Activated T-helper 1 cell treated with anti-CD3 and anti-CD28 coated beads, Interleukin-2, amount 50 U/mL, for 16 hours (primary cell): Measurements from ENCODE around the gene TRMT6.

ENCODE experiments used
- DNase-seq, 2 donors: peaks; one replicate each; pipeline ENCODE4 v3.0.0-alpha.2; 2020; ENCODE audit warnings: low read depth in 1 of 2, low spot score in 1 of 2

The TRMT6 gene

GRCh38 chr20:5908981-5909380 is 41.4 kb downstream of the TRMT6 start:
- no peak for DNase-seq

GRCh38 chr20:5900908-5901307 is 49.4 kb downstream of the TRMT6 start:
- no peak for DNase-seq

GRCh38 chr20:5899444-5899843 is 50.9 kb downstream of the TRMT6 start:
- no peak for DNase-seq

DNA sequence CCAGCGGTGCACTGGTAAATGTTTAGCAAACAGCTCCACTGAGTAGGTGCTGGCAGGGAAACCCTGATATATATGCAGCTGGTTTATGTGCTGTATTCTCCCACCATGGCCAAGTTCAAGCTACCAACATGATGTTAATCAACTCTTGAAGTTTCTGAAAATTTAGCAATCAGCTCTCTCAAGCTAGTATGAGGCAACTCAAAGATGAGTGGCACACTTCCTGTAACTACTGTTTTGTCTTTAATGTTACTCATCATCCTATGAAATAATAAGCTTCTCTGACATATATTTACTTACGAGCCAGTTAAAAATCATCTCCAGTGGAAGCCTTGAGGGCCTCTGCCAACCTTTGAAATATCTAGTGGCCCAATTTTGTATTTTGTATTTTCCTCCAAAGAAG is 54.7 kb downstream of the TRMT6 start:
- DNase-seq: no peak

DNA sequence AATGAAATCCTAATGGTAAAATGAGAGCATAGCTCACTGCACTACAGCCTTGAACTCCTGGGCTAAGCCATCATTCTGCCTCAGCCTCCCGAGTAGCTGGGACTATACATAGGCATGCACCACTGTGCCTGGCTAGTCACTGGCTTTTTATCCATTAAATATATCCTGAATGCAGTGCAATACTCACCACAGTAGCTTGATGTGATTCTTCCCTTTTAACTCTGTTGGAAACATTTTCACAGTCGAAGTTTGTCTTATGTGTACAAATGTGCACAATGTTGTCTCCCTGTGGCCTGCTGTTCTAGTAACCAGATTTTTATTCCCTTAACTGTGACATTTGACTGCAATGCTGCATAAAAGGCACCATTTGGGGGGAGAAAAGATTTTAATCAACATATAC is 56.7 kb downstream of the TRMT6 start:
- DNase-seq: no peak

- no peak for DNase-seq
Measured at GRCh38 chr20:5893052-5893451, 57.3 kb downstream of the TRMT6 start.

GRCh38 chr20:5890773-5891441 is 59.4 kb downstream of the TRMT6 start:
- DNase-seq: no peak

DNA sequence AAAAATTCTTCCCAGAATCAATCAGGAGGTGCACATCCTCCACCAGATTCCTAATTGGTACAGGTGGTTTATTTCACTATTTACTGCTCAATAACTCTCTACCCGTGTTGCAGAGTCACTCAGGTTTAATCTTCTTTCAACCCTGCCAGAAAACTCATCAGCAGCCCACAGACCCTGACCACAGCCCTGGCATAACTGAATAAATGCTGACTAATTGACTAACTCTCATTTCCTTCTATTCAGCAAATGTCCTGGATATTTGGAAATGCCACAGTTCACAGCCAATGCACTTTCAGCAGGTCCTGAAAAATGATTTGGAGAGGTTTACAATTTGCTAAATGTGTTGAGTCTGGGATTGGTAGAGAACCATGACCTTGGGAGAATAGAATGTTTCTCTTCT is 62.3 kb downstream of the TRMT6 start:
- no peak for DNase-seq

DNA sequence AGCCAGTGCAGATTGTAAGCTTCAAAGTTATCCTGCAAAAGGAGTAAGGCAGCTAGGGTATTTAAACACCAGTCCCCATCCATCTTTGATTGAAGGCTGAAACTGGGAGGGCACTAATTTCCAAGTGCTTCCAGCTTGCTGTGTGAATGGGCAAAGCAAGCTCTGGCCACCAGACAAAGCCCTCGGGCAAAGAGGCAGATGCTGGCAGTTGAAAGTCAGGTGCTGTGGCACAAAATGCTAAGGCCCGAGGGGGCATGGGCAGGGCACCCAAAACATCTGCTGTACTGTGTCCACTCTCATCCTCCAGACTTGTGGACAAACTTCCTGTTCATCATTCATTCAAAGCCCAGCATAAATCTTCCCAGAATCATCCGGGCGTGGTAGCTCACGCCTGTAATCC is 62.9 kb downstream of the TRMT6 start:
- no peak for DNase-seq
